Pons (tissue), 1 donor: ENCODE results near the gene APBA1.
A peak's percentile ranks its signal among the peaks of the same experiment; 100 is the strongest.

ENCODE experiments used
- DNase-seq: peaks from one replicate; pipeline ENCODE4 v3.0.0-alpha.2; 2016; ENCODE audit warnings: low spot score

APBA1 gene

GRCh38 chr9:69526699-69527098 lies 145.5 kb downstream of the APBA1 start:
- no peak for DNase-seq

- no peak for DNase-seq
Measured at GRCh38 chr9:69519470-69520240, 152.5 kb downstream of the APBA1 start.

GRCh38 chr9:69516353-69517322 lies 155.5 kb downstream of the APBA1 start:
- no peak for DNase-seq

- no peak for DNase-seq
Measured at GRCh38 chr9:69515810-69516209, 156.4 kb downstream of the APBA1 start.

- DNase-seq, result peak; percentile 7
Measured at GRCh38 chr9:69513141-69513820, 158.9 kb downstream of the APBA1 start.

GRCh38 chr9:69504058-69504457 lies 168.1 kb downstream of the APBA1 start:
- DNase-seq, result no peak

GRCh38 chr9:69502671-69503301 lies 169.4 kb downstream of the APBA1 start:
- DNase-seq, result no peak

- no peak for DNase-seq
Measured at GRCh38 chr9:69500896-69501295, 171.3 kb downstream of the APBA1 start.

GRCh38 chr9:69499959-69500358 lies 172.2 kb downstream of the APBA1 start:
- no peak for DNase-seq

GRCh38 chr9:69499407-69499806 lies 172.8 kb downstream of the APBA1 start:
- DNase-seq, result no peak

GRCh38 chr9:69498470-69498869 lies 173.7 kb downstream of the APBA1 start:
- DNase-seq, result no peak

GRCh38 chr9:69497816-69498215 lies 174.4 kb downstream of the APBA1 start:
- DNase-seq, result no peak

- no peak for DNase-seq
Measured at GRCh38 chr9:69496846-69497450, 175.2 kb downstream of the APBA1 start.

GRCh38 chr9:69495296-69495695 lies 176.9 kb downstream of the APBA1 start:
- DNase-seq, result no peak

GRCh38 chr9:69494763-69495162 lies 177.4 kb downstream of the APBA1 start:
- DNase-seq, result no peak

GRCh38 chr9:69494208-69494607 lies 178.0 kb downstream of the APBA1 start:
- no peak for DNase-seq

GRCh38 chr9:69486498-69486897 lies 185.7 kb downstream of the APBA1 start:
- DNase-seq, result no peak

GRCh38 chr9:69485466-69485865 lies 186.7 kb downstream of the APBA1 start:
- DNase-seq, result no peak

GRCh38 chr9:69483886-69484422 lies 188.2 kb downstream of the APBA1 start:
- DNase-seq, result no peak

- no peak for DNase-seq
Measured at GRCh38 chr9:69476797-69477196, 195.4 kb downstream of the APBA1 start.

- no peak for DNase-seq
Measured at GRCh38 chr9:69476016-69476415, 196.2 kb downstream of the APBA1 start.
